ENCODE measurements around the gene MAP3K19. TPM values are rescaled to one million over a fixed set of nuclear protein-coding genes. Genes with fewer than 3 reads are reported as not detected.
A peak's percentile ranks its signal among the peaks of the same experiment; 100 is the strongest.

Gene MAP3K19
- total RNA-seq, 1 donor from 2014 or later = not detected

DNA sequence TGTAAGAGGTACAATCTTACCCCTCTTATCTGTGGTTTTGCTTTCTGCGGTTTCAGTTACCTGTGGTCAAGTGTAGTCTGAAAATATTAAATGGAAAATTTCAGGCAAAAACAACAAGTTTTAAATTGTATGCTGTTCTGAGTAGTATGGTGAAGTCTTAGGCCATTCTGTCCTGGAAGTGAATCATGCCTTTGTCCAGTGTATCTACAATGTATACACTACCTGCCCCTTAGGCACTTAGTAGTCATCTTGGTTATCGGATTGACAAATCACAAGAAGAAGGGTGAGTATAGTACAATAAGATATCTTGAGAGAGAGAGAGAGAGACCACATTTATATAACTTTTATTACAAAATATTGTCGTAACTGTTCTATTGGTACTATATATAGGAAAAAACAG, 48.3 kb upstream of the MAP3K19 start:
- Histone ChIP-seq H3K4me2 (ENCODE audit: low read length) (no peak overlapping the region), H3K9me3 (ENCODE audit: insufficient read depth, low read depth, low read length) (no peaks in the 10 kb centered on the region), H3K4me1 (ENCODE audit: insufficient read depth, low read length) (no peaks in the 10 kb centered on the region), H3K27ac (ENCODE audit: low read depth, low read length) (no peak overlapping the region), H2AFZ (ENCODE audit: low read depth, low read length) (no peak overlapping the region), H3K27me3 (ENCODE audit: insufficient read depth, low read length) (no peaks in the 10 kb centered on the region), H4K20me1 (ENCODE audit: insufficient read depth, low read length) (peaks cover 8% of the 10 kb centered on the region), H3K9ac (ENCODE audit: low read length) (no peak overlapping the region), H3K36me3 (ENCODE audit: insufficient read depth, low read length) (peaks cover 6% of the 10 kb centered on the region), H3K4me3 (ENCODE audit: insufficient read depth, low read depth, low read length) (no peak overlapping the region), H3K79me2 (ENCODE audit: insufficient read depth, low read length) (peaks cover 21% of the 10 kb centered on the region)
- Mint-ChIP-seq H3K4me1 (ENCODE audit: low read depth, unreplicated experiment) (no peaks in the 10 kb centered on the region), H3K9me3 (ENCODE audit: unreplicated experiment) (no peaks in the 10 kb centered on the region), H3K27me3 (ENCODE audit: low read depth, unreplicated experiment) (no peaks in the 10 kb centered on the region), H3K36me3 (ENCODE audit: low read depth, unreplicated experiment) (peaks cover 5% of the 10 kb centered on the region), H3K4me3 (ENCODE audit: unreplicated experiment) (no peak overlapping the region), H3K27ac (ENCODE audit: unreplicated experiment) (no peak overlapping the region)
- DNase-seq (ENCODE audit: low read depth) (no peak), FAIRE-seq (no peak)
- no peak for TF ChIP-seq EZH2 (IDR thresholded peaks at IDR 0.05; ENCODE audit: insufficient read depth, low read length)
- TF ChIP-seq, protein P1, sequence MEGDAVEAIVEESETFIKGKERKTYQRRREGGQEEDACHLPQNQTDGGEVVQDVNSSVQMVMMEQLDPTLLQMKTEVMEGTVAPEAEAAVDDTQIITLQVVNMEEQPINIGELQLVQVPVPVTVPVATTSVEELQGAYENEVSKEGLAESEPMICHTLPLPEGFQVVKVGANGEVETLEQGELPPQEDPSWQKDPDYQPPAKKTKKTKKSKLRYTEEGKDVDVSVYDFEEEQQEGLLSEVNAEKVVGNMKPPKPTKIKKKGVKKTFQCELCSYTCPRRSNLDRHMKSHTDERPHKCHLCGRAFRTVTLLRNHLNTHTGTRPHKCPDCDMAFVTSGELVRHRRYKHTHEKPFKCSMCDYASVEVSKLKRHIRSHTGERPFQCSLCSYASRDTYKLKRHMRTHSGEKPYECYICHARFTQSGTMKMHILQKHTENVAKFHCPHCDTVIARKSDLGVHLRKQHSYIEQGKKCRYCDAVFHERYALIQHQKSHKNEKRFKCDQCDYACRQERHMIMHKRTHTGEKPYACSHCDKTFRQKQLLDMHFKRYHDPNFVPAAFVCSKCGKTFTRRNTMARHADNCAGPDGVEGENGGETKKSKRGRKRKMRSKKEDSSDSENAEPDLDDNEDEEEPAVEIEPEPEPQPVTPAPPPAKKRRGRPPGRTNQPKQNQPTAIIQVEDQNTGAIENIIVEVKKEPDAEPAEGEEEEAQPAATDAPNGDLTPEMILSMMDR (IDR thresholded peaks at IDR 0.05; ENCODE audit: insufficient read depth, low read depth, low read length) = no peak

DNA sequence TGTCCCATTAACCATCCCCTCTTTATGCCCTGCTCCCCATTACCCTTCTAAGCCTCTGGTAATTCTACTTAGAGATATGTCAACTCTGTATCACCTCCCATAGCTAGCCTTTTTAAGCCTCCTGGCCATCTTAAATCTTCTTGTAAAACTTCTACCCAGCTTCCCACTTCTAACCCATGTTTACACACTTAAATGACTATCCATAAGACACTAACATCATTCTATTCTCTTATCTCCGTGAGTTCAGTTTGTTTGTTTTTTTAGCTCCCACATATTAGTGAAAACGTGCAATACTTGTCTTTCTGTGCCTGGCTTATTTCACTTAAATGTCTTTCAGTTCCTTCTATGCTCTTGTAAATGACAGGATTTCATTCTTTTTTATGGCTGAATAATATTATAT, 47.3 kb upstream of the MAP3K19 start:
- H3K36me3 Mint-ChIP-seq (ENCODE audit: low read depth, unreplicated experiment) = peaks cover 9% of the 10 kb centered on the region
- no peak overlapping the region for H3K27ac ChIP-seq (ENCODE audit: low read depth, low read length)
- no peak overlapping the region for H3K4me2 ChIP-seq (ENCODE audit: low read length)
- H3K79me2 ChIP-seq (ENCODE audit: insufficient read depth, low read length) = peaks cover 23% of the 10 kb centered on the region
- H3K4me1 Mint-ChIP-seq (ENCODE audit: low read depth, unreplicated experiment) = no peaks in the 10 kb centered on the region
- no peak overlapping the region for H3K27ac Mint-ChIP-seq (ENCODE audit: unreplicated experiment)
- no peak overlapping the region for H3K4me3 Mint-ChIP-seq (ENCODE audit: unreplicated experiment)
- no peaks in the 10 kb centered on the region for H3K27me3 Mint-ChIP-seq (ENCODE audit: low read depth, unreplicated experiment)
- H3K9me3 Mint-ChIP-seq (ENCODE audit: unreplicated experiment) = no peaks in the 10 kb centered on the region
- no peaks in the 10 kb centered on the region for H3K4me1 ChIP-seq (ENCODE audit: insufficient read depth, low read length)
- no peaks in the 10 kb centered on the region for H3K9me3 ChIP-seq (ENCODE audit: insufficient read depth, low read depth, low read length)
- H3K27me3 ChIP-seq (ENCODE audit: insufficient read depth, low read length) = no peaks in the 10 kb centered on the region
- H2AFZ ChIP-seq (ENCODE audit: low read depth, low read length) = no peak overlapping the region
- no peak overlapping the region for H3K9ac ChIP-seq (ENCODE audit: low read length)
- DNase-seq (ENCODE audit: low read depth) = no peak
- no peak overlapping the region for H3K4me3 ChIP-seq (ENCODE audit: insufficient read depth, low read depth, low read length)
- TF ChIP-seq EZH2 (IDR thresholded peaks at IDR 0.05; ENCODE audit: insufficient read depth, low read length) = no peak
- TF ChIP-seq, protein P1 (IDR thresholded peaks at IDR 0.05; ENCODE audit: insufficient read depth, low read depth, low read length) = no peak
- no peak for FAIRE-seq
- peaks cover 8% of the 10 kb centered on the region for H4K20me1 ChIP-seq (ENCODE audit: insufficient read depth, low read length)
- H3K36me3 ChIP-seq (ENCODE audit: insufficient read depth, low read length) = peaks cover 6% of the 10 kb centered on the region

DNA sequence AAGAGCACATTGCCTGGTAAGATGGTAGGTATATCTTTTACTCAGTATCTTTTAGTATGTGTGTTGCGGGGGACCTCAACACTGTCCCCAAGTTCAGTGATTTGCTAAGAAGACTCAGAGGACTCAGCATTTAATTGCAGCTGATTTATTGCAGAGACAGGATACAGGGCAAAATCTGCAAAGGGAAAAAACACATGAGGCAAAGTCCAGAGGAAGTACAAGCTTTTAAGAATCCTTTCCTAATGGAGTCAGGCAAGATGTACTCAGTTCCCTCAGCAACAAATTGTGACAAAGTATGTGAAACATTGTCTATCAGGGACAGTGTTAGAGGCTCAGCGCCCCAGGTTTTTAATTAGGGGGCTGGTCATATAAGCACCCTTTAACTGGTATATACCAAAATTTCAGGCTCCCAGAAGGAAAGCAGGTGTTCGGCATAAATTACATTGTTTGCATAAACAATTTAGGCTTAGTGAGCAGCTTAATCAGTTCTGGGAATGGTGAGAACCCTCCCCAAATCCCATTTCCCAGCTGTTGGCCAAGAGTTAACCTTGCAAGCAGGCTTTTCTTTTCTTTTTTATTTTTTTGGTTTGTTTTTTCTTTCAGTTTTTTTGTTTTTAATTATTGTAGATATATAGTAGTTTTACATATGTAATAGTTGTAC, 46.6 kb upstream of the MAP3K19 start:
- H3K4me3 ChIP-seq (ENCODE audit: insufficient read depth, low read depth, low read length) = no peak overlapping the region
- peaks cover 26% of the 10 kb centered on the region for H3K79me2 ChIP-seq (ENCODE audit: insufficient read depth, low read length)
- H3K4me3 Mint-ChIP-seq (ENCODE audit: unreplicated experiment) = no peak overlapping the region
- H3K36me3 ChIP-seq (ENCODE audit: insufficient read depth, low read length) = peaks cover 6% of the 10 kb centered on the region
- no peak overlapping the region for H3K27ac ChIP-seq (ENCODE audit: low read depth, low read length)
- H3K36me3 Mint-ChIP-seq (ENCODE audit: low read depth, unreplicated experiment) = peaks cover 16% of the 10 kb centered on the region
- H3K4me2 ChIP-seq (ENCODE audit: low read length) = no peak overlapping the region
- no peaks in the 10 kb centered on the region for H3K9me3 ChIP-seq (ENCODE audit: insufficient read depth, low read depth, low read length)
- H3K4me1 ChIP-seq (ENCODE audit: insufficient read depth, low read length) = no peaks in the 10 kb centered on the region
- H3K27ac Mint-ChIP-seq (ENCODE audit: unreplicated experiment) = no peak overlapping the region
- peaks cover 5% of the 10 kb centered on the region for H3K9me3 Mint-ChIP-seq (ENCODE audit: unreplicated experiment)
- H3K27me3 Mint-ChIP-seq (ENCODE audit: low read depth, unreplicated experiment) = no peaks in the 10 kb centered on the region
- H4K20me1 ChIP-seq (ENCODE audit: insufficient read depth, low read length) = peaks cover 8% of the 10 kb centered on the region
- H3K4me1 Mint-ChIP-seq (ENCODE audit: low read depth, unreplicated experiment) = no peaks in the 10 kb centered on the region
- H3K9ac ChIP-seq (ENCODE audit: low read length) = no peak overlapping the region
- TF ChIP-seq, protein P1 (IDR thresholded peaks at IDR 0.05; ENCODE audit: insufficient read depth, low read depth, low read length) = no peak
- no peak for TF ChIP-seq EZH2 (IDR thresholded peaks at IDR 0.05; ENCODE audit: insufficient read depth, low read length)
- H2AFZ ChIP-seq (ENCODE audit: low read depth, low read length) = no peak overlapping the region
- no peak for DNase-seq (ENCODE audit: low read depth)
- no peaks in the 10 kb centered on the region for H3K27me3 ChIP-seq (ENCODE audit: insufficient read depth, low read length)
- FAIRE-seq = peak; percentile 20
